Activated T-helper 9 cell treated with anti-CD3 and anti-CD28 coated beads, Interleukin-2, amount 50 U/mL, for 16 hours (primary cell): Measurements from ENCODE around the gene SPRR1A.

Experiments used
- DNase-seq: peaks from one replicate; pipeline ENCODE4 v3.0.0-alpha.2; 2020; ENCODE audit warnings: low read depth

The SPRR1A gene

GRCh38 chr1:152983743-152984142 lies at the start of gene SPRR1A:
Gene SPRR1A, plus strand, starts transcription at chr1:152984081. Its CDS starts 1,150 bp downstream, at chr1:152985231.
- DNase-seq = no peak

GRCh38 chr1:152940614-152941013 lies 43.3 kb upstream of the SPRR1A start:
- no peak for DNase-seq

GRCh38 chr1:152941037-152941711 lies 42.7 kb upstream of the SPRR1A start:
- DNase-seq = no peak

GRCh38 chr1:152942161-152942560 lies 41.7 kb upstream of the SPRR1A start:
- no peak for DNase-seq

GRCh38 chr1:152946248-152946647 lies 37.6 kb upstream of the SPRR1A start:
- no peak for DNase-seq

GRCh38 chr1:152946651-152947256 lies 37.1 kb upstream of the SPRR1A start, which contains the start of gene SPRR5:
Gene SPRR5, plus strand, starts transcription at chr1:152947206. Its CDS starts 1,349 bp downstream, at chr1:152948555.
- DNase-seq = no peak

GRCh38 chr1:152951711-152952110 lies 32.2 kb upstream of the SPRR1A start:
- DNase-seq = no peak

- DNase-seq = no peak
Observed at GRCh38 chr1:152953761-152954160, 30.1 kb upstream of the SPRR1A start.

GRCh38 chr1:152954436-152954835 lies 29.4 kb upstream of the SPRR1A start:
- DNase-seq = no peak

- DNase-seq = no peak
Observed at GRCh38 chr1:152957561-152957960, 26.3 kb upstream of the SPRR1A start.

- no peak for DNase-seq
Observed at GRCh38 chr1:152959273-152959672, 24.6 kb upstream of the SPRR1A start.

- DNase-seq = no peak
Observed at GRCh38 chr1:152959801-152960451, 24.0 kb upstream of the SPRR1A start.

GRCh38 chr1:152960452-152961044 lies 23.3 kb upstream of the SPRR1A start:
- no peak for DNase-seq

- no peak for DNase-seq
Observed at GRCh38 chr1:152961226-152961891, 22.5 kb upstream of the SPRR1A start.

GRCh38 chr1:152962876-152963415 lies 20.9 kb upstream of the SPRR1A start:
- no peak for DNase-seq

GRCh38 chr1:152964536-152964935 lies 19.3 kb upstream of the SPRR1A start:
- DNase-seq = no peak

- DNase-seq = no peak
Observed at GRCh38 chr1:152965853-152966252, 18.0 kb upstream of the SPRR1A start.

GRCh38 chr1:152967201-152967600 lies 16.7 kb upstream of the SPRR1A start:
- no peak for DNase-seq

GRCh38 chr1:152968248-152968647 lies 15.6 kb upstream of the SPRR1A start:
- DNase-seq = no peak

- DNase-seq = no peak
Observed at GRCh38 chr1:152969036-152969435, 14.8 kb upstream of the SPRR1A start.

- no peak for DNase-seq
Observed at GRCh38 chr1:152970495-152970894, 13.4 kb upstream of the SPRR1A start, which contains the start of gene SPRR4. Gene SPRR4, plus strand, starts transcription at chr1:152970648. Its CDS starts 1,243 bp downstream, at chr1:152971891.
